ENCODE data around the gene PRR7. TPM values are rescaled to one million over a fixed set of nuclear protein-coding genes. Genes with fewer than 3 reads are reported as not detected.

Gene PRR7
- total and polyA plus RNA-seq, 7 donors: 0.39 to 3.8 (median 1.8) TPM

- no peak for ATAC-seq
- intact Hi-C loops (cut with DNase I): no loop called here
- no peak overlapping the region for H3K4me3 ChIP-seq
- 93 to 96% (median 96%) methylated on average over 30 to 37 of the region's 37 CpGs for WGBS, 3 donors
- DNase-seq: no peak
- H3K4me1 ChIP-seq: peaks cover 17% of the 10 kb centered on the region
- H3K27me3 ChIP-seq (ENCODE audit: insufficient read depth in 3 of 3, low read length in 2 of 3): no peaks in the 10 kb centered on the region
- TF ChIP-seq CTCF (IDR thresholded peaks at IDR 0.05): no peak
- H3K36me3 ChIP-seq (ENCODE audit: insufficient read depth in 1 of 2, low read depth in 1 of 2): peaks cover 0 to 78% of the 10 kb centered on the region in 2 donors
- H3K27ac ChIP-seq: no peak overlapping the region
- no peaks in the 10 kb centered on the region for H3K9me3 ChIP-seq
These were observed 10.6 kb upstream of the PRR7 start for GRCh38 chr5:177435847-177436536.

- no peak overlapping the region for H3K27ac ChIP-seq
- H3K27me3 ChIP-seq (ENCODE audit: insufficient read depth in 3 of 3, low read length in 2 of 3): no peaks in the 10 kb centered on the region
- ATAC-seq: no peak
- intact Hi-C loops (cut with DNase I): no loop called here
- H3K9me3 ChIP-seq: no peaks in the 10 kb centered on the region
- no peak overlapping the region for H3K4me3 ChIP-seq
- TF ChIP-seq CTCF (IDR thresholded peaks at IDR 0.05): no peak
- 63 to 68% (median 65%) methylated on average over 4 of the region's 4 CpGs for WGBS, 3 donors
- H3K4me1 ChIP-seq: peaks cover 2% of the 10 kb centered on the region
- DNase-seq: no peak
- H3K36me3 ChIP-seq (ENCODE audit: insufficient read depth in 1 of 2, low read depth in 1 of 2): peaks cover 0 to 82% of the 10 kb centered on the region in 2 donors
These were observed 9.0 kb upstream of the PRR7 start for GRCh38 chr5:177437623-177438022.

- Histone ChIP-seq H3K9me3 (no peaks in the 10 kb centered on the region), H3K27me3 (ENCODE audit: insufficient read depth in 3 of 3, low read length in 2 of 3) (no peaks in the 10 kb centered on the region), H3K36me3 (ENCODE audit: insufficient read depth in 1 of 2, low read depth in 1 of 2) (peaks cover 0 to 74% of the 10 kb centered on the region in 2 donors), H3K4me1 (no peaks in the 10 kb centered on the region), H3K4me3 (no peak overlapping the region), H3K27ac (no peak overlapping the region)
- intact Hi-C loops (cut with DNase I): no loop called here
- no peak for TF ChIP-seq CTCF (IDR thresholded peaks at IDR 0.05)
- DNase-seq (no peak), ATAC-seq (peak in 1 of 4 donors; percentile 23)
- 89 to 93% (median 93%) methylated on average over 10 of the region's 10 CpGs for WGBS, 3 donors
These were observed 8.1 kb upstream of the PRR7 start for GRCh38 chr5:177438468-177438867.

- Histone ChIP-seq H3K27me3 (ENCODE audit: insufficient read depth in 3 of 3, low read length in 2 of 3) (no peaks in the 10 kb centered on the region), H3K27ac (no peak overlapping the region), H3K4me1 (no peaks in the 10 kb centered on the region), H3K9me3 (no peaks in the 10 kb centered on the region), H3K4me3 (no peak overlapping the region), H3K36me3 (ENCODE audit: insufficient read depth in 1 of 2, low read depth in 1 of 2) (peaks cover 0 to 63% of the 10 kb centered on the region in 2 donors)
- no peak for TF ChIP-seq CTCF (IDR thresholded peaks at IDR 0.05)
- intact Hi-C loops (cut with DNase I): no loop called here
- WGBS, 3 donors: 95 to 97% (median 96%) methylated on average over 4 of the region's 4 CpGs
- DNase-seq: no peak
- no peak for ATAC-seq
These were observed 7.0 kb upstream of the PRR7 start for GRCh38 chr5:177439518-177440053.

Measured in psoas muscle (tissue), 8 donors.